GM18907 (cell line): Measurements from ENCODE around the gene OXSM.

Source experiments
- ATAC-seq: cut with Tn5 transposase; IDR thresholded peaks from one replicate; pipeline ENCODE4 v1.9.1; 2021; ENCODE audit warnings: mild to moderate bottlenecking, moderate library complexity; ENCODE audit not compliant: unreplicated experiment

OXSM gene

GRCh38 chr3:25801786-25802185, 11.9 kb downstream of the OXSM start:
- no peak for ATAC-seq

DNA sequence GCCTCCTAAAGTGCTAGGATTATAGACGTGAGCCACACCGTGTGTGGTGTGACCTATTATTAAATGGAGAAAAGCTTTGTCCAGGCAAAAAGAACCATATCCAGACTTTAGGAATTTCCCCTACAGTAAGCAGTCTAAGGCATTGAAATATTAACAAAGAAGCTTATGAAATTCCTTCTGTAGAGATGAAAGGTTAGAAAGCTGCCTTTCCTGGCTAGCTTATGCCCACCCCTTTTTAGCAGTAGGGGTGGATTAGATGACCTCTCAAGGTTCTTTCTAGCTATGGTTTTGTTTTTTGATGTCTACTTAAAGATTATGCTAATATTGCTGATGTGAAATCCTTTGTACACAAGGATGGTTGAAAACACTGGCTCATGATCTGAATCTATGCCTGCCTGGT, 13.9 kb downstream of the OXSM start:
- ATAC-seq = no peak

GRCh38 chr3:25804676-25805075, 14.8 kb downstream of the OXSM start:
- ATAC-seq = no peak

GRCh38 chr3:25812644-25813043, 22.8 kb downstream of the OXSM start:
- ATAC-seq = no peak

DNA sequence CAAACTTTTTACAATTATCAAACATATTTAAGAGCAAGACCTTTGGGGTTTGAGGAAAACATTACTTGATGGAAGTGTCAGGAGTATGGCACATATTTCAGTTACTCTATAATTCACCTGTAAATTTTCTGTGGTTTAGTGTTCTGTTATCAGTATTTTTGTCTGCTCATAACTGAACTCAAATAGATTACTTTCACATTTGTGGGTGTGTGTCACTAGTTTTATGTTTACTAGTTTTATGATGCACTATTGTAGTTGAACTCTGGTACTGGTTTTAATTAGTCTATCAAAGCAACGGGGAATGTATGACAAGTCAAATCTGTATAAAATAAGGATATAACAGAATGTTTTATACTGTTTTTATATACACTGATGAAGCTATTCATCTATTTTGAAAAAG, 27.2 kb downstream of the OXSM start:
- ATAC-seq = peak; percentile 44

- no peak for ATAC-seq
These were observed 27.7 kb downstream of the OXSM start for GRCh38 chr3:25817638-25818037.

GRCh38 chr3:25818335-25818734, 28.4 kb downstream of the OXSM start:
- no peak for ATAC-seq

GRCh38 chr3:25820366-25820765, 30.5 kb downstream of the OXSM start:
- no peak for ATAC-seq

DNA sequence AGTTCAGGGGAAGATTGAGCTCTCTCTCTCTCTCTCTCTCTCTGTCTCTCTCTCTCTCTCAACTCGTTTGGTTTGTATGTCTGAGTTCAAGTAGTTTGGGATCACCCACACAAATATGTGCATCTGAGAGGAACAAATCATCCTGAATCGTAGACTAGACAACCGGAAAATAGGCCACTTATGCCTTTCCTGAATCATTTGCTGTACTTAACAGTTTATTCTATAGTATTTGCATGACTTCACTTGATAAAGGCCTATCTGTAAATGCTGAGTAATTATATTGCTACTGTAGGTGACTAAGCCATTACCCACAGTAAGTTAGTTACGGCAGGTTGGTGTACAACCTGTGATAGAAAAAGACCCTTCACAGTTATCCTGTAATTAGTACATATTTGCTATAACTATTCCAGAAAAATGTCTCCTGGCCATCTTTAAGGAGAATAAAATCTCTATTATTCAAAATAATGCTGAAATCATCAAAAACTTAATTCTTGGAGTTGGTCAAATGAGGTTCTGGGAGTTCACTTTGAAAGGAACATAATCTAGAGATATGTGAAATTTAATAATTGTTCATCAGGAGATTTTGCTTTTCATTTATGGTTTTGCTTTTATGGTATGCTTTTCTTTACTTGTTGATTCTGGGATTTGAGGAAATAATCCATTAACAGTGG, 31.1 kb downstream of the OXSM start:
- ATAC-seq = no peak

GRCh38 chr3:25821746-25822573, 32.1 kb downstream of the OXSM start:
- no peak for ATAC-seq

DNA sequence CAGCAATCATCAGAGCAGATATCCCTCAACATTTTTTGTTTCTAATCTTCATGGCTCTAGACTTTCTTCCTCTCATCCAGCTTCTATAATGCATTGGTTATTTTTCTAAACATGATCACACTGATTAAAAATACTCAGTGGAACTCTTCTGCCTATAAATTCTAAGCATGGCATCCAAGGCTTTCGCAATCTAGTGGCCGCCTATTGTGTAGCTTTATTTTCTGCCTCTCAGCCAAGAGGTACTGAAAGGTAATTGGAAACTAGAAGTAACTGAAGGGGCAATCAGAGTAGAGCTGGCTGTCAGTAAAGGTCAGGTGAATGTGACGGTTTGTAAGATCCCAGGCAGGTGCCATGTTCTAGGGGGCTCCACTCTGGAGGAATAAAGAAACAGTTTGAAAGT, 33.4 kb downstream of the OXSM start:
- ATAC-seq = no peak

- no peak for ATAC-seq
These were observed 36.6 kb downstream of the OXSM start for GRCh38 chr3:25826510-25826909.

DNA sequence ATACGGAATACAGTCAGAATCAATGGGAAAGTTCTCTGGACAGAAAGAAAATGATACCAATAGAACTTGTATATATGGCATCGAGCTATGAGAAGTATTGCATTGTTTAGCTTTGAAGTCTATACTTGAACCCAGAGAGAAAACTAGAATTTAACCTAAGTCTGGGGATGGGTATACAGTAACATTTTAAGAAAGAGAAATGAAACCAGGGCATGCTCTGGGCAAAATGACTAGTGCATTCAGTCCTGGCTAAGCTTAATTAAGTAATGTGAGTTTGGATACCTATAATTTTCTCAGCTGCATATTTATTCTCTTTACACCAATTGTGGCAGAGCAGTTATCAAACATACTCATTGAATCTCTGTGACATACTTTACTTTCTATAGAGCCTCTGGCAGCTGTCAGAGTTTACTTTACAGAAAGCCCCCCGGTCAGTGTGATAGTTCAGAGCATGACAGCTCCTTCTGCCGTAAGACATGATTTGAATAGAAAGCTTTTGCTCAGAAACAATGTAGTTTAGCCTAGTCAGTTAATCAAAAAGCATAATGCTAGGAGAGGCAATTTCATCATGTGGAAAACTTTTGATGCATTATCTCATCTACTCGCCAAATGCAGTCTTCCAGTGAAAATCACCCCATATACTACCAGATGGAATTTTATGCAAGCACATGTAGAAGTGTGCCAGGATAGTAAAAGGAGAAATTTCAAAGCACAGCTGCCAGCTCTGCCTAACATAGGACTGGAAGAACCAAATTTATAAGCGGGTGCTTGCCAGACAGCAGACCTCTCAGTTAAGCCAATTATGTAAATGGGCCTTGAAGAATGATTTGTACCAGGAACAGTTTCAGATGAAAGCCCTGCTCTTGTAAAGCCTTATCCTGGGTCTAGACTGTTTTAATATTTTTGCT, 40.7 kb downstream of the OXSM start:
- no peak for ATAC-seq

DNA sequence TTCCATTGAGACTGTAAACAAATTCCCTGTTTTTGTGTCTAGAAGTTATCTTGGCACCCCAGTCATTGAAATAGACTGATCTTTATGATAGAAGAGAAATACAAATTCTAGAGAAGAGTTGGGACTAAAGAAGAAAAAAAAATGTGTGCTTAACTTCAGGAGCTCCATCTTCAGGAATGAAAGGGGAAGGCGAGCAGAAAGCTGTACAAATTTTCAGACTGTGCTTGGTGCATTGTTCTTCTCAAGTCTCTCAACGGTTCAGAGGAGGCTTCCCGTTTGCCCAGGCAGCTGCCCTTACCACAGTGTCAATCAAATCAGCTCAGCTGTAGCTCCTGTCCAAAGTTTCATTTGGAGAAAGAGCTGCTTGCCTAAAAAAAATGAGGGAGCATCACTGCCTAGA, 41.7 kb downstream of the OXSM start:
- ATAC-seq = peak; percentile 47

DNA sequence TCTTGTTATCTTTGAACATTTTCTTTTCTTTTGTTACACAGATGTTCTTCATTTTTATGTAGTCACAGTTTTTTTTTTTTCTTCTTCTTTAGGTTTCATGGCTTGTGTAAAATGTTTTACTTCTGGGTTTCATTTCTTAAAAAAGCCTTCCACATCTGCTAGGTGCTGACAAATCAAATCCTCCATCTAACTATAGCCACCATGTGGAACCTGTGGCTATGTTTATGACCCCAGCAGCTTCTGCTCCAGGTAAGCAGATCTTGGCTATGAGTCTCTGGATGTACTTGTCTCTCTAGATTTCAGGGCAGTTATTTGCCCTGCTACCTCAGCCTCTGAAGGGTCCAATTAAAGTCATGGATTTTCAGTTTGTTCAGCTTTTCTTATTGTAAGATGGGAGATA, 44.5 kb downstream of the OXSM start:
- peak; percentile 63 for ATAC-seq

GRCh38 chr3:25836579-25836978, 46.7 kb downstream of the OXSM start:
- ATAC-seq = no peak

DNA sequence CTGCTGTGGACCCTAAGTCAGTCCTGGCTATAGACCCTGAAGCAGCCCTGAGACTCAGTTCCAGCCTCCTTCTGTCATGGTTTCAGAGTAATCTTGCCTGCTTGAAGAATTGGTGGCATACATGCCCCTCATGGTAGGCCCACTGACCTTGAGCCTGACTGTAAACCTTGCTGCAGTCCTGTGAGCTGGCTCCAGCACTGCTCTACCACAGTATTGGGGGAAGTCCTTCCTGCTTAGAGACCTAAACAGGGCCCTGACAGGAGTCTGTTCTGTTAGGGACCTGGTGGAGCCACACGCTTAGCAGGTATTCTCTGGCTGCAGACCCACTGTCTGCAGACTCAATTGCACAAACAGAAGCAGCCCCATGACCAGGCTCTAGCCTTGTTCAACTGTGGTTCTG, 47.1 kb downstream of the OXSM start:
- no peak for ATAC-seq

DNA sequence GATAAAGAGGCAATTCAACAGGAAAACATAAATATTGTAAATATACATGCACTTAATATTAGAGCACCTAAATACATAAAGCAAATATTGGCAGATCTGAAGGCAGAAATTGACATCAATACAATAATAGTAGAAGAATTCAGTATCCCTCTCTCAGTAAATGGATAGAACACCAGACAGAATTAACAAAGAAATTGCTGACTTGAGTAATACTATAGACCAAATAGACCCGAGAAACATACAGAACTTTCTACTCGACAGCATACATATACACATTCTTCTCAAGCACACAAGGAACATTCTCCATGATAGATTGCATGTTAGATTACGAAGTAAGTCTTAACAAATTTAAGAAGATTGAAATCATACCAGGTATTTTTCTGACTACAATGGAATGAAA, 50.2 kb downstream of the OXSM start:
- ATAC-seq = no peak

GRCh38 chr3:25843332-25843731, 53.4 kb downstream of the OXSM start:
- no peak for ATAC-seq
